HG03139 (cell line): ENCODE data around the gene RRAD.
"Not testable (repeated sequence)": the region's sequence is repeated elsewhere in the genome, so short reads cannot be mapped to it uniquely, and the experiment has no call there.

ENCODE experiments used
- ATAC-seq: cut with Tn5 transposase; IDR thresholded peaks from one replicate; pipeline ENCODE4 v1.9.1; 2021; ENCODE audit not compliant: unreplicated experiment

RRAD gene

GRCh38 chr16:66902648-66903543 lies 22.4 kb downstream of the RRAD start:
- no peak for ATAC-seq

DNA sequence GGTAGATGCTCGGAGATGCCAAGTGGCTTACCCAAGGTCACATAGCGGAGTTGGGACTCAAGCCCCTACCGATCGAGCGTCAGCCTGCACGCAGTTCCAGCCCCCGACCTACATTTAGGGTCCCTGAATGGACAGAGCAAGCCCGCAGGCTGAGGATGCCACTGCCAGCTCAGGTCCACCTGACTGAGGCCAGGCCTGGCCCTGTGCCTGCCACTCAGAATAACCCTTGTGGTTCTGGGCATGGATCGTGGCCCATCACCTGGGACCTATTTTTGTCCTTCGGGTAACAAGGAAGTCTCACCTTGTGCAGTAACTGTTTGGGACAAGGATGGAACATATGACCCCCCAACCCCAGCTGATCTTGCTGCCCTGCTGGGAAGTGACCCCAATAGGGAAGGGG lies 23.7 kb downstream of the RRAD start:
- ATAC-seq, result no peak

- ATAC-seq, result no peak
Measured at GRCh38 chr16:66900721-66901441, 24.5 kb downstream of the RRAD start.

DNA sequence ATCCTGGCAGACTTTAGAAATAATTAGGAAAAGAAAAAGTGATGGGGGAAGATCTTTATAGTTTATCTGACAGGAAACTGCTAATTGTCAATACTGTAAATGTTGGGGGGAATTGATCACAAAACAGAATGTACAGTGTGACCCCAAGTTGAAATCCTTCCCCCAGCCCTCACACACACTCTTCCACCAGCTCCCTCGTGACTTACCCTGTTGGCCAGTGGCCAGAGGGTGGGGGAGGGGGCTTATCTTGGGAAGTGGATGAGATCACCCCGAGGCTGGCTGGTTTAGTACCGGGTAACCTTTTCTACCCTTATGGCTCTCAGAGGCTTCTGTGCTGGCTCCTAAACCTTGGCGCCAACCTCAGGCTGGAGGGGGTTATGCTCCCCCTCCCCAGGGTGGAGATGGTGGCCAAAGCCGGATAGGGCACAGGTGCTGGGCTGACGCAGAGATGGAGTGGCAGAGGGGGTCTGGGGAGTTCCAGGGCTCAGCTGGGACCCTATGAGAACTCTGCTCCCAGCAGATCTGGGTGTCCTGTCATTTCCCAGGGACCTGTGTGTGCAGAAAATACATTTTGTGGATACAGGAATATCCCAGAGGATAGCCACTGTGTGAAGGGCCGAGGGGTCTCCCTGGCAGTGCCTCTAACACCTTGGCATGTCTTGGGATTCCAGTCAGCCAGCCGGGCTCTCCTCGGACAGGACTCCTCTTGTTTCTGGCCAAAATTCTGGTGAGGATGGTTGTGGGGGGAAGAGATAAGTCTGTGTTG lies 25.2 kb downstream of the RRAD start:
- ATAC-seq, result no peak

- ATAC-seq, result no peak
Measured at GRCh38 chr16:66899310-66899944, 25.9 kb downstream of the RRAD start.

DNA sequence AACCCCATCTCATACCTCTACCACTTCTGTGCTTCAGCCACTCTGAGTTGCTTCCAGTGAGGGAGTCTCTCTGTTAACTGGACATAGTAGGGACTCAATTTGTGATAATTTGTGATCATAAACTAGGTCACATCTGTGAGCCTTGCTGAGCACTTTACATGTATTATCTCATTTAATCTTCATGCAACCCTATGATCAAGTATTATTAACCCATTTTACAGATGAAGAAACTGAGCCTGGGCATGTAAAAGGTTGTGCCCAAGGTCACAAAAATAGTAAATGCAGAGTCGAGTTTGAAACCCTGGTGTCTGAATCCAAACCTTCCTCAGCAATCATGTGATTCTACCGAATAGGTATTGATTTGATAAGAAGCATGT lies 26.4 kb downstream of the RRAD start:
- no peak for ATAC-seq

GRCh38 chr16:66898207-66898606 lies 27.1 kb downstream of the RRAD start:
- ATAC-seq, result no peak

- ATAC-seq, result not testable (repeated sequence)
Measured at GRCh38 chr16:66896682-66897081, 28.7 kb downstream of the RRAD start.

- ATAC-seq, result no peak
Measured at GRCh38 chr16:66895999-66896398, 29.3 kb downstream of the RRAD start.

DNA sequence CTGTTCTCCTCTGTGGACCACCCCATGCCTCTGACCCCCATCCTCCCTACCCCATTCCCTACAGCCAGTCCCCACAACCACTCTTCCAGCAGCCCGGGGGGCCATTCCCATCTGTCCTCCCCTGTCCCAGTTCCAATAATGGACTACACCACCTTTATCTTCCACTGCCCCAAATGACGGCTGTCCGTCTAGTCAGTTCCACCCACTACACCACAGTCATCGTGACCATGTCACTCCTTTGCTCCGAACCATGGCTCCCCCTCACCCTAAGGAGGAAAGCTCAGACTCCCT lies 29.7 kb downstream of the RRAD start:
- no peak for ATAC-seq

- ATAC-seq, result no peak
Measured at GRCh38 chr16:66894948-66895688, 30.2 kb downstream of the RRAD start.

GRCh38 chr16:66894055-66894454 lies 31.3 kb downstream of the RRAD start:
- no peak for ATAC-seq

- ATAC-seq, result no peak
Measured at GRCh38 chr16:66891797-66892196, 33.5 kb downstream of the RRAD start.

- no peak for ATAC-seq
Measured at GRCh38 chr16:66891360-66891759, 34.0 kb downstream of the RRAD start.

- no peak for ATAC-seq
Measured at GRCh38 chr16:66890799-66891198, 34.5 kb downstream of the RRAD start.

- no peak for ATAC-seq
Measured at GRCh38 chr16:66889622-66890021, 35.7 kb downstream of the RRAD start.

DNA sequence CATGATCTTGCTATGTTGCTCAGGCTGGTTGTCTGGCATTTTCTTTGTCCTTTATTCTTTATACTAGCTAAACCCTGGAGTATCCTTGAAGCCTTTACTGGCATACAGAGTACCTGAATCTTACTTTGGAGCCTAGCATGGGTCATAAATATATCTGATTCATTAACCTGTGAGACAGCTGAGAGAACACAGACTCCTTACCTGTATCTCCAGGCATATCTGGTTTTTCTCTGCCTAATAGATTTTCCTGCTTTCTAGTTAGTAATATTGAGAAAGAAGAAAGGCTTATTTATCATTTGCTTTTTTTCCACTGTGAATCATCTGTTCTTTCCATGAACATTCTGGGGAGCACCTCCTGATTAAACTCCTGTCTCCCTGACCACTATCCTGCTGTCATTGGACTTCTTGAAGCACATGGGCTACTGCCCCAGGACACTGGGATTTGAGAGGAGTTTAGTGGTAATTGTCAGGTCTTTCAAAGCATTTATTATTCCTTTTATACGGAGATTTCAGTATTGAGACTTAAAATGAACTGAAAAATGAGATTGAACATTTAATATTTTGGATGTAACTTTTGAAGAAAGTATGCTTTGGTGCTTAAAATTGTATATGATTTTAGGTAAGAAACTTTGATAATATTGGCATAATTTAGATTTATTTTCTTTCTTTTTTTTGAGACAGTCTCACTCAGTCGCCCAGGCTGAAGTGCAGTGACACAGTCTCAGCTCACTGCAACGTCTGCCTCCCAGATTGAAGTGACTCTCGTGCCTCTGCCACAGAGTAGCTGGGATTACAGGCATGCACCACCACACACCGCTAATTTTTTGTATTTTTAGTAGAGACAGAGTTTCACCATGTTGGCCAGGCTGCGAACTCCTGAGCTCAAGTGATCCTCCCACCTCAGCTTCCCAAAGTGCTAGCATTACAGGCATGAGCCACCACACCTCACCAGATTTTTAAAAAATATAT lies 36.4 kb downstream of the RRAD start:
- ATAC-seq, result no peak

DNA sequence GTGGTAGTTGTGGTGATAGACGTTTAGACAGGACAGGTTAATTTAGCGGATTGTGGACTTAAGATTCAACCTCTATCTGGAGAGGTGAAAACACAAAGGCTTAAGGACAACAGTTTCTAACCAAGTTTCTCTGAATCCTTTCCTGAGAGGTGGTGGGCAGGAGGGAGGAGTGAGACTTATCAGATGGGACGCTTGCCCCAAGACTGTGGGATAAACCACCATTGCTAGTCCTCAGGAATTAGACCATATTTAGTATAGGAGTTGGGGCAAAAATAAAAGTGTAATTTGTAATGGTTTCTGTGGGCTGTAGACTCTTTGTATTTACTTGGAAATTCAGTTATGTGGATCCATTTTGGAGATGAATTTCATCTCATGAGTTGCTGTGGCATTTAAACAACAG lies 38.4 kb downstream of the RRAD start:
- no peak for ATAC-seq

GRCh38 chr16:66886321-66886720 lies 39.0 kb downstream of the RRAD start:
- ATAC-seq, result no peak

DNA sequence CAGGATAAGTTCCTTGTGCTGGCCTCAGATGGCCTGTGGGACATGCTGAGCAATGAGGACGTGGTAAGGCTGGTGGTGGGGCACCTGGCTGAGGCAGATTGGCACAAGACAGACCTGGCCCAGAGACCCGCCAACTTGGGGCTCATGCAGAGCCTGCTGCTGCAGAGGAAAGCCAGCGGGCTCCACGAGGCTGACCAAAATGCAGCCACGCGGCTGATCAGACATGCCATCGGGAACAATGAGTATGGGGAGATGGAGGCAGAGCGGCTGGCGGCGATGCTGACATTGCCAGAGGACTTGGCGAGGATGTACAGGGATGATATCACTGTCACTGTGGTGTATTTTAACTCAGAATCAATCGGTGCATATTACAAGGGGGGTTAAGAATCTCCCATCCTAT lies 39.8 kb downstream of the RRAD start:
- no peak for ATAC-seq
